GM12875 (cell line): ENCODE measurements around the gene SETD2.

Experiments
- H3K4me3 ChIP-seq: one replicate; pipeline ENCODE4 v1.5.1; 2011; ENCODE audit warnings: low read depth, low read length, control low read depth
- TF ChIP-seq, protein P1 (sequence below): IDR thresholded peaks from 2 replicates; pipeline ENCODE4 v1.5.1; 2011; ENCODE audit warnings: low read depth, mild to moderate bottlenecking, control low read depth, inconsistent platforms, low read length, moderate library complexity, borderline replicate concordance; ENCODE audit not compliant: insufficient read depth

SETD2 gene

GRCh38 chr3:47019201-47019600 lies 144.7 kb downstream of the SETD2 start:
- no peak overlapping the region for H3K4me3 ChIP-seq
- TF ChIP-seq, protein P1, sequence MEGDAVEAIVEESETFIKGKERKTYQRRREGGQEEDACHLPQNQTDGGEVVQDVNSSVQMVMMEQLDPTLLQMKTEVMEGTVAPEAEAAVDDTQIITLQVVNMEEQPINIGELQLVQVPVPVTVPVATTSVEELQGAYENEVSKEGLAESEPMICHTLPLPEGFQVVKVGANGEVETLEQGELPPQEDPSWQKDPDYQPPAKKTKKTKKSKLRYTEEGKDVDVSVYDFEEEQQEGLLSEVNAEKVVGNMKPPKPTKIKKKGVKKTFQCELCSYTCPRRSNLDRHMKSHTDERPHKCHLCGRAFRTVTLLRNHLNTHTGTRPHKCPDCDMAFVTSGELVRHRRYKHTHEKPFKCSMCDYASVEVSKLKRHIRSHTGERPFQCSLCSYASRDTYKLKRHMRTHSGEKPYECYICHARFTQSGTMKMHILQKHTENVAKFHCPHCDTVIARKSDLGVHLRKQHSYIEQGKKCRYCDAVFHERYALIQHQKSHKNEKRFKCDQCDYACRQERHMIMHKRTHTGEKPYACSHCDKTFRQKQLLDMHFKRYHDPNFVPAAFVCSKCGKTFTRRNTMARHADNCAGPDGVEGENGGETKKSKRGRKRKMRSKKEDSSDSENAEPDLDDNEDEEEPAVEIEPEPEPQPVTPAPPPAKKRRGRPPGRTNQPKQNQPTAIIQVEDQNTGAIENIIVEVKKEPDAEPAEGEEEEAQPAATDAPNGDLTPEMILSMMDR = no peak

- TF ChIP-seq, protein P1 = no peak
- H3K4me3 ChIP-seq = no peak overlapping the region
These were observed 145.7 kb downstream of the SETD2 start for GRCh38 chr3:47018269-47018611.

DNA sequence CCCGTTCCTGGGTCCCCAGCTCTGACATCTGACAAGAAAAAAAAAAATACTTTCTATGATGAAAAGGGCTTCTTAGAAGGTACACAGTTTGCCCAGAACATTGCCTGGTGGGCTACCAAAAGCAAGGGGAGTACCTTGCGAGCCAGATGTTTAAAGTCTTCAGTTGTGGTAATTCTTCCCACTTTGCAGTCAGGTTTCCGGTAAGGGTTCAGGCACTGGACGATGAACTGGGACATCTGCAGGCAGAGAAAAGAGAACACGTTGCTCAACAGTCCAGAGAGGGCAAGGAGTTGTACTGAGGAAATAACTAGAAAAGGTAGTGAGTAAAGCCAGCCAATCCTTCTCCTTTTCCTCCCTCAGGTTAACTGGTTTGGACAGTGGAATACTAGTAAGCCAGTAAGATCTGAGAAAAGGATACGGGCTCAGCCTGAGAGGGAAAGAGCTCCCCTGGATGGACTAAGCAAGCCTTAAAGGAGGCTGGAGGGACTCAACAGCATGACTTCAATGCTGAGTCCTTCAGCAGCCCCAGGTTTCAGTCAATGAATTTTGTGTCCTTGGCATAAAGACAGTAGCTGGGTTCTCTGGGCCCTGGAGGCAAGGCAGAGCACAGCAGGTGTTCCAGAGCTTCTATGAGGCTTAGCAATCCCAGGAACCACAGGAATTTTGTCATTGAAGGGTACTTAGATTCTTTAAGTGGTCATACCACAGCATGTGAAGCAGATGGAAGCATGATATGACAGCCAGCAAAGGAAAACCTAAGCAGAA lies 146.2 kb downstream of the SETD2 start:
- TF ChIP-seq, protein P1 = 0 out of 2 replicates have a peak, but pooled peaks have one; percentile 2
- no peak overlapping the region for H3K4me3 ChIP-seq

GRCh38 chr3:47016934-47017435 lies 146.9 kb downstream of the SETD2 start:
- TF ChIP-seq, protein P1 = no peak
- H3K4me3 ChIP-seq = no peak overlapping the region

DNA sequence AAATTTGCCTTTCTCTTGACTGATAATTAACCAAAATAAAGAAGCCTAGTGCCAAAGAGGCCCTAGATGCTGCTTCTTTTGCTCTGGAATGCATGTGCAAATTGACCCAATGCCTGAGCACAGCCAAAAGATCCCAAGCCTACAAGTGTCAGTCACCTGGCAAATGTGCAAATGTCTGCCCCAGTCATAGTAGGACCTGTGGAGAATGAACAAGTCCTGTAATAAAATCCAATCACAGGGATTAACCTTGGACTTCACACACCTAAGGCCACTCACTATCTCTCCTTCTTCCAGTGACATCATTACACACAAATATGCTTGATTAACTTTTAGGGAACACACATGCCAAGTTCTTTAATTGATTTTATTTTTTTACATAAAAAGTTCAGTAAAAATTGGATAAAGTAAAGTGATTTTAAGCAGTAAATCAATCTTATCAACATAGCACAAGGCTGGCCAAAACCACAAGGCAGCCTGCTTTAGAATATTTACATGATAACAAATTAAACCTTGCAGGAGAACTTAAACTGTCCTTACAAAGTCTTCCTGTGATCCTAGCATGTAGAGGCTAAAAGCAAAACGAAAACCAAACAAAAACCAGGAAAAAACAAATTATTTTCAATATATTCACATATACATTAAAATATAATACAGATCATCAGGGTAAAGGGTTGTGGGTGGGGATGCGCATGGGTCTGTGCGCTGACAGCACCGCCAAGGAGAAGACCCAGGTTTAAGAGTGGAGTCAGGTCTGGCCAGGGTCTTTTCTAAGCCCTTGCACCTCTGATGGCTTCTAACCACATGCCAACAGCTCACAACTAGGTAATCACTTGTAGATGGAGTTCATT lies 147.6 kb downstream of the SETD2 start:
- TF ChIP-seq, protein P1 = no peak
- H3K4me3 ChIP-seq = no peak overlapping the region

DNA sequence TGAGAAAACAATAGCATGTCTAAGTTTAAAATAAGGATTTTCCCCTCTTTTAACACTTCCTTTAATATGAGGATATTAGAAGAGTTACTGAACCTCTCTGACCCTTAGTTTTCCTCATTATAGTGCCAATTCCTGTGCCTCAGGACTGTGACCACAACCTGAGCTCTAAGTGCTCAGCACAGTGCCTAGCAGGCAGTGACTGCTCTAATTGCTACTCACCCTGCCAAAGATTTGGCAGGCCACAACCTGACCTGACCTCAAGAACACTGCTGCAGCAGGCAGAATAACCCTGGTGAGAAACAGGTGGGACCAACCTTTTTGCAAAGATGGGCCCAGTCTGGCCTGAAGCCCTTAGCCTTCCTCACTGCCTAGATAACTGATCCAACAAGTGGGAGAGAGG lies 148.8 kb downstream of the SETD2 start:
- no peak overlapping the region for H3K4me3 ChIP-seq
- TF ChIP-seq, protein P1 = no peak
